HG03354 (cell line): Measurements from ENCODE around the gene CD99L2.

Source experiments
- ATAC-seq: cut with Tn5 transposase; IDR thresholded peaks from one replicate; pipeline ENCODE4 v1.9.1; 2021; ENCODE audit warnings: mild to moderate bottlenecking; ENCODE audit not compliant: unreplicated experiment, poor library complexity, severe bottlenecking

The CD99L2 gene

GRCh38 chrX:150767475-150768131 lies 130.9 kb downstream of the CD99L2 start:
- no peak for ATAC-seq

GRCh38 chrX:150767045-150767395 lies 131.4 kb downstream of the CD99L2 start:
- no peak for ATAC-seq

GRCh38 chrX:150766351-150767044 lies 132.0 kb downstream of the CD99L2 start:
- no peak for ATAC-seq

GRCh38 chrX:150765782-150766350 lies 132.6 kb downstream of the CD99L2 start:
- no peak for ATAC-seq

DNA sequence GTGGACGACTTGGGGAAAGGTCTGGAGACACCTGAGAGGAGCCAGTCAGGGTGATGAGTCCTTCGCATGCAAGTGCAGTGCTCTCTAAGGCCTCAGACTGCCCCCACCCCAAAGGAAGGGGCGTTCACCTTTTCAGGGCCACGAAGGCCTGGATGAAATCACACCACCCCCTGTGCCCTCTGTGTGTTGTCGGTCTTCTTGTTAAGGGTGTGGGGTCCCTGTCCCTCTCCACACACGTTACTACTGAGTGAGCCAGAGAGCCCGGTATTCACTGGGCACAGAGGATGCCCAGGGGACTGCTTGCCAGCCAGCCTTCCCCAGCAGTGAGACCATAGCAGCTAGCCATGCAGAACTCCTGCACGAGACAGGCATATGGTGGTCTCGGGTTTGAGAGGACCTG lies 133.2 kb downstream of the CD99L2 start:
- ATAC-seq = no peak

GRCh38 chrX:150763810-150764209 lies 134.7 kb downstream of the CD99L2 start:
- ATAC-seq = no peak

DNA sequence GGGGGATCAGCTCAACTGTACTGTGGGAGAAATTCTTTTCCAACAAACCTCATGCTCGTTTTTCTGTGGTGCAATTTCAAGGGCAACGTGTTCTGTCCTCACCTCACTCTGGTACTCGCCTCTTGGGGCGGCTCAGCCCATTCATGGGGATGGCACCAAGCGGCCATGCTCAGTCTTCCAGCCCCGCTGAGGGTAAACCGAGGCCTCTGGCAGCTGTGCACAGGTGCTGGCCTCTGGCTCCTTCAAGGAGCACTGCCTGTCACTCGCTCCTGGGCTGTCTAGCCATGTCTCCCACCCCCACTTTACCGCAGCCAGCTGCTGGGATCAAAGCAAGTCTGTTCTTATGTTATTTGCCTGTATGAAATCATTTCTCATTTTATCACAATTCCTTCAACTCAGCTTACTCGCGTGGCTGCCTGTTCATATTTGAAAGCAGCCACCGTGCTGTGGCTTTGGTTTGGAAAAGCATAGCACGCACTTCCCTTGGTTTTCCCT lies 135.1 kb downstream of the CD99L2 start:
- no peak for ATAC-seq

DNA sequence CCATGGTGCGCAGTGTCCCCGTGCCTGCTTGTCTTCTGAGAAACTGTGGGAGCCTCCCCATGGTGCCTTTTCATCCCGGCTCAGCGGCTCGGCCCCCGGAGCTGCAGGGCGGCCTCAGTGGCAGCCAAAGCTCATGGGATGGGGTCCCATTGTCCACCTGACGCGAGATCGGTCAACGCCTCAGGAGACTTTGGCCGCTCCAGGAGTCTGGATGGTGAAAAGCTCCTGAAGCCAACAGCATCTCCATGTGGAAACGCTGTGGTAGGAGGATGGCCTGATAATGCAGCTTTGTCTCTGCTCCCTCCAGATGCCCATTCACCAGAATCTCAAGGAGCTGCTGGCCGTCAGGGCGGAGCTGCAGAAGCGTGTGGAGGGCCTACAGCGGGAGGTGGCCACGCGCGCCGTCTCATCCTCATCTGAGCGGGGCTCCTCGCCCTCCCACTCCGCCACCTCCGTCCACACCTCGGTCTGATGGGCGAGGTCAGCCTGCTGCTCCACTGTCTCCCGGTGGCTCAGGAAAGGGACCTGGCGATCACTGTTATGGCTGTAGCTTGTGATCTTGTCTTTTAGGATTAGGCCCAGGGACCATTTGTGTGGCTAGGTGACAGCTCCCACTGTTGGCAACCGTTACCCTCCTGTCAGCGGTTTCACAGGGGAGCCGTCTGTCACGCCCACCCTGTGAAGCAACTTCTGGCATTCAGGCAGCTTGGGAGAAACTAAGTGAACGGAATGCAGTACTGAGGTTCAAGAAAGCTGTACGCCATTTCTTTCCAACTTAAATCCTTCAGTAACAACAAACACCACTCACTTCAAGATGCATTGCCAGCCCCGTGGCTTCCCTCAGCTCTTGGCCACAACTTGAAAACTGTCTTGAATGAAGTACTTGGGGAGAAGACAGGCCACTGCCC lies 136.0 kb downstream of the CD99L2 start:
- no peak for ATAC-seq

DNA sequence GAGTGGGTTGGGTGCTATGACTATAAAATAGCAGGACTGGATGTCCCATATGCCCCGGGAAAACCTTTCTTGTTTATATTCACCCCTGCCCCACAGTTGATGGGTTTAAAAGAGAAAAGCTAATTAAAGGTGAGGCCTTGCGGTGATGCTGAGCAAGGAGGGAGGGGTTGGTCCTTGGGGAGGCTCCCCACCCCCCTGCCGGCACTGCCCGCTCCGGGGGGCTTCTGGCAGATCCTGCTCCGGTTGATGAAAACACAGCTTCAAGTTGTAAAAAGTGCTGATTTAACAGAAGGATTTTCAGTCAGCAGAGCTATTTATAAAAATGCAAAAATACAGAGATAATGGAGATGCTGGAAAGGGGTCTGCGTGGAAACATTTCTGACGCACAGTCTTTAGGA lies 136.7 kb downstream of the CD99L2 start:
- no peak for ATAC-seq

- no peak for ATAC-seq
Observed at GRCh38 chrX:150761176-150761818, 137.2 kb downstream of the CD99L2 start.

- no peak for ATAC-seq
Observed at GRCh38 chrX:150759568-150760416, 138.7 kb downstream of the CD99L2 start.

- ATAC-seq = no peak
Observed at GRCh38 chrX:150757371-150757770, 141.1 kb downstream of the CD99L2 start.

DNA sequence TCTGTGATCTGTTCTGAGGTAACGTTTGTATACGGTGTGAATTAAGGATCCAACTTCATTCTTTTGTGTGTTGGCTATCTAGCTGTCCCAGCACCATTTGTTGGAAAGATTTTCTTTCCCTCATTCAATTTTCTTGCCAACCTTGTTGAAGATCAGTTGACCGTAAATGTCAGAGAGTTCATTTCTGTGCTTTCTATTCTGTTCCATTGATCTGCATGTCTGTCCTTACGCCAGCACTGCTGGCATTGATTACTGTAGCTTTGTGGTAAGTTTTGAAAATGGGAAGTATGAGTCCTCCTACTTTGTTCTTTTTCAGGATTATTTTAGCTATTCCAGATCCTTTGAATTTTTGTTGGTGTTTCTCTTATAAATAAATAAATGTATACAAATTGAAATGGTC lies 144.5 kb downstream of the CD99L2 start:
- ATAC-seq = no peak

DNA sequence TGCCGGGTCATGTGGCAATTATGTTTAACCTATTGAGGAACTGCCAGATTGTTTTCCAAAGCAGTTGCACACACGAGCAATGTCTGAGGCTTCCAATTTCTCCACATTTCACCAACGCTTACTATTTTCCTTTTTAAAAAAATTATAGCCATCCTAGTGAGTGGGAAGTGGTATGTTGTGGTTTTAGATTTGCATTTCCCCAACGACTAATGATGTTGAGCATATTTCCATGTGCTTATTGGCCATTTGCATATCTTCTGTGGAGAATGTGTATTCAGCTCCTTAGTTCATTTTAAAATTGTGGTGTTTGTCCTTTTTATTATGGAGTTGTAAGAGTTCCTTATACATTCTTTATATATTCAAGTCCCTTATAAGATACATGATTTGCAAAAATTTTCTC lies 145.1 kb downstream of the CD99L2 start:
- no peak for ATAC-seq

DNA sequence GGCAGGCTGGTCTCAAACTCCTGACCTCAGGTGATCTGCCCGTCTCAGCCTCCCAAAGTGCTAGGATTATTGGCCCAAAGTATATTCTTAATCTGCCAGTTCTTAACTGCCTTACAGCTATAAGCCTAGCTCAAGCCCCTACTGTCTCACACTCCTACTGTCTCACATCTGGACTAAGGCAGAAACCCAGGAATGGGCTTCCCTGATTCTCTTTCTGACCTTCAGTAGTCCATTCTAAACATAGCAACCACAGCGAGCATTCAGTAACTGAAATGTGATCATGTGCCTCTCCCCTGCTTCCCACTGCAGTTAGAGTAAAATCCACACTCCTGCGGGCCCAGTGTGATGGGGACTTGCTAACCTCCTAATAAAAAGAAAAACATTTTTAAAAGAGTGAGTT lies 146.3 kb downstream of the CD99L2 start:
- ATAC-seq = no peak

DNA sequence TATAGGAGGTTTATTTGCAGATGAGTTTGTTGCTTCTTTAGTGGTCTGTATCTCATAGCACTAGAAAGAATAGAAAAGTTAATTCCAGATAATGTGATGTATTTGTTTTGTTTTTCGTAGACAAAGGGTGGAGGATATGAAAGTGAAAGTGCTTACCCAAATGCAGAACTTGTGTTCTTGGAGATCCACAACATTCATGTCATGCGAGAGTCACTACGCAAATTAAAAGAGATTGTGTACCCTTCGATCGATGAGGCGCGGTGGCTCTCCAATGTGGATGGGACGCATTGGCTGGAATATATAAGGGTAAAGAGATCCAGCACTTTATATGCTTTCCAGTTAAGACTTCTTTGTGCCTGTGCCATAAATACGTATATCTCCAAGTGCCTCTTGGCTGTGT lies 162.0 kb downstream of the CD99L2 start:
- no peak for ATAC-seq

DNA sequence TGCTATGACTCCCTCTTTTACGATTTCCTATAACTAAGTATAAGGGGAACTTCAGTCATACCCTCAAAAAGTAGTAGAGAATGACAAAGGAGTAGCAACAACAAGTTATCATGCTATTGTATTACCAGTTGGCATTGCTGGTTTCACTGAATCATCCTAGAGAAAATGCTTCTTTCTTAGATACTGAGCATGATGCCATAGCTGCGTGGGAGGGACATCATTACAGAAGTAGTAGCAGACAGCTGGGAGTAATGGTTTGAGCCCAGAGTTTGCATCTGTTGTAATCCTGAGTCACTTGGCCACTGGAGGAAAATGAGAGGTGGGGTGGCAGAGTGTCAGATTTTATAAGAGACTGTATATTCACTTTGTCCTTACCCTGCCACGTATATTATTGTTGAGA lies 166.7 kb downstream of the CD99L2 start:
- ATAC-seq = no peak

DNA sequence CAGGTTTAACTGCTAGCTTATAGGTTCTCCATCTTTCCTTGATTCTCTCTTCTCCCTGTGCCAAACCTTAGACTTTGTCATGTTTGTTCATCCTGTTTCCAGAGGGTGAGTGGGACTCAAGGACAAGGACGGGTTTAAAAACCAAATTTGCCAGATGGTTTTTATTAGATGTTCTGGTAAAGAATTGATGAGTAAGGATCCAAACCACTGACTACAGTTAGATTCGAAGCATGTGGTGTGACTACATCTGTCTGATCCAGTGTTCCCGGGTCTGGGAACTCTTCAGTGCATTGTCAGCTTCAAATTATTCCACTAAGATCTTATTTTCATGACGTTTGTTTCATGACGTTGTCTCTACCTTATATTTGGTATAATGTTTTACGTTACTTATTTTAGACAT lies 167.7 kb downstream of the CD99L2 start:
- no peak for ATAC-seq

DNA sequence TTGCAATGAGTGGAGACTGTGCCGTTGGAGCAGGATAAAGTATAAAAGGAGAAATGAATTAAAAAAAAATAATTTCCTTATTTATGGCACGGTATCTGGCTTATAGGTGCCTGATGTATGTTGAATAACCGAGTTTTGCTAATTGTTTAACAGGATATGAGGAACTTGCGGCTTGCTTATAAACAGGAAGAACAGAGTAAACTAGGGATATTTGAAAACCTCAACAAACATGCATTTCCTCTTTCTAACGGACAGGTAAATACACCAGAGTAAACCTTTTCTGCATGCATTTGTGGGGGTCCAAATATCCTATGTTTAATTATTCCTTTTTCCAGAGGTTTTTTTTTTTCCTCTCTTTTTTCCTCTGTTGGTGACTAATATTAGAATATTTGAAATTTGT lies 168.5 kb downstream of the CD99L2 start:
- no peak for ATAC-seq
